ENCODE results near the gene ARMH1. TPM values are rescaled to one million over a fixed set of nuclear protein-coding genes. Genes with fewer than 3 reads are reported as not detected.

Gene ARMH1
- polyA plus RNA-seq, 1 donor = 2.2 TPM

- no peak for DNase-seq
These were observed 3.5 kb upstream of the ARMH1 start for GRCh38 chr1:44670751-44671640.

- DNase-seq = no peak
These were observed 2.1 kb upstream of the ARMH1 start for GRCh38 chr1:44672254-44672955.

GRCh38 chr1:44672961-44673674, 1.4 kb upstream of the ARMH1 start:
- DNase-seq = no peak

GRCh38 chr1:44673675-44674112, 820 bp upstream of the ARMH1 start:
- DNase-seq = no peak

- DNase-seq = no peak
These were observed 672 bp downstream of the ARMH1 start for GRCh38 chr1:44675186-44675585.

GRCh38 chr1:44676484-44677200, 2.1 kb downstream of the ARMH1 start:
- no peak for DNase-seq

GRCh38 chr1:44677201-44677766, 2.8 kb downstream of the ARMH1 start:
- no peak for DNase-seq

- DNase-seq = no peak
These were observed 3.6 kb downstream of the ARMH1 start for GRCh38 chr1:44678120-44678519.

- no peak for DNase-seq
These were observed 4.1 kb downstream of the ARMH1 start for GRCh38 chr1:44678626-44679025.

GRCh38 chr1:44679468-44679867, 5.0 kb downstream of the ARMH1 start:
- no peak for DNase-seq

GRCh38 chr1:44681905-44682882, 7.7 kb downstream of the ARMH1 start:
- no peak for DNase-seq

GRCh38 chr1:44682883-44683265, 8.4 kb downstream of the ARMH1 start:
- DNase-seq = no peak

- DNase-seq = no peak
These were observed 10.0 kb downstream of the ARMH1 start for GRCh38 chr1:44684525-44684924.

GRCh38 chr1:44685218-44685617, 10.7 kb downstream of the ARMH1 start:
- no peak for DNase-seq

GRCh38 chr1:44685881-44686280, 11.4 kb downstream of the ARMH1 start:
- no peak for DNase-seq

GRCh38 chr1:44688760-44689446, 14.4 kb downstream of the ARMH1 start:
- no peak for DNase-seq

- no peak for DNase-seq
These were observed 14.9 kb downstream of the ARMH1 start for GRCh38 chr1:44689447-44689765.

GRCh38 chr1:44693159-44693558, 18.6 kb downstream of the ARMH1 start:
- no peak for DNase-seq

- no peak for DNase-seq
These were observed 19.4 kb downstream of the ARMH1 start for GRCh38 chr1:44693900-44694299.

GRCh38 chr1:44694863-44695478, 20.5 kb downstream of the ARMH1 start:
- DNase-seq = no peak
